Measurements from ENCODE around the gene SLC26A9. TPM values are rescaled to one million over a fixed set of nuclear protein-coding genes. Genes with fewer than 3 reads are reported as not detected.
A peak's percentile ranks its signal among the peaks of the same experiment; 100 is the strongest.

The SLC26A9 gene
- total and polyA plus RNA-seq, 9 of the 15 experiments (the other 6 are each of a cell fraction or from before 2014, with no cell fraction given) = 0.03 TPM; not detected in 8

DNA sequence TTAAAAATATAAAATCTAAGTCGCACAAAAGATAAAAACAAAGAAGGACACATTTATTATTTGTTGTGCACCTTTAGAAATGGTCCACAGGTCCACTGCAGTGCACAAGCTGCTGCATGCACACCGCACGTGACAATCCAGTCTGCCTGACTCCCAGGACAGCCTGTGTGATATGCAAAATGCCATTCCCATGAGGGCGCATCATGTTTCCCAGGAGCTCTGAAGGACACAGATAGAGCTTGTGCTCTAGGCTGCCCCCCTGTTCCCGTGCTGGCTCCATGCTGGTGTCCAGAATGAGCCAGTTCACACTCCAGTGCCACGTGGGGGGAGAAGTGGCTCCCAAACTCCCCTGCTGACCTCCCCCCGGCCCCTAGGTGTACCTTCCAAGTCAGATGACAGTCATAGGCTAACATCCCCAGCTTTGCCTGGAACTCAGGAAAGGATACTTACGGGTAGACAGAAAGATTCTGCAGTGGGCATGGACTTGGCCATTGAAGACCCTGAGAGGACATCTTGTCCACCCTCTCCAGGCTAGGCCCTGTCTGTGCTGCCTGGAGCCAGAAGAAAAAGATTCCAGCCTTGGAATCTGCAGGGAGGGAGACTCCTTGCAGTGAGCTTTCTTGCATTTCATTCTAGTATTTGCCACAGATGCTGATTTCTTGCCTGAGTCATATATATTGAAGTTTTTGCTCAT, 33.6 kb upstream of the SLC26A9 start:
- no peak overlapping the region for H3K4me2 ChIP-seq (ENCODE audit: insufficient read depth, low read length)

More for the DNA sequence above, 33.6 kb upstream of the SLC26A9 start:
- H3K79me2 ChIP-seq (ENCODE audit: control insufficient read depth, insufficient read depth, low read length) = no peaks in the 10 kb centered on the region
- FAIRE-seq (no peak), ATAC-seq (no peak), DNase-seq (ENCODE audit: extremely low read depth in 1 of 4, low spot score in 3 of 4) (no peak)
- intact Hi-C loops (cut with micrococcal nuclease) = loop anchor here (1.0 to 5.0 kb wide), 4 partner anchors 58 to 385 kb away; no protein-coding TSS in a partner anchor
- no peak overlapping the region for H3K4me3 ChIP-seq
- no TSS peak for BruUV-seq (replicated peaks)
- H3K9me1 ChIP-seq (ENCODE audit: control insufficient read depth, insufficient read depth, low read length) = no peaks in the 10 kb centered on the region
- H3K27me3 ChIP-seq (ENCODE audit: control insufficient read depth in 2 of 2, insufficient read depth in 2 of 2, low read length in 2 of 2) = peaks cover 18 to 41% of the 10 kb centered on the region in 2 experiments
- no peak overlapping the region for H2AFZ ChIP-seq (ENCODE audit: low read depth, low read length)
- TF ChIP-seq ZBTB1 (CRISPR knock-in tag; IDR thresholded peaks at IDR 0.05; ENCODE audit: borderline replicate concordance, low read depth) (no peak), ZNF589 (CRISPR knock-in tag; IDR thresholded peaks at IDR 0.05; ENCODE audit: low read depth) (no peak), NUFIP1 (IDR thresholded peaks at IDR 0.05; ENCODE audit: partially characterized antibody) (no peak), BHLHE40 (IDR thresholded peaks at IDR 0.05; ENCODE audit: low read length) (peak; percentile 51)
- TF ChIP-seq, protein P1, sequence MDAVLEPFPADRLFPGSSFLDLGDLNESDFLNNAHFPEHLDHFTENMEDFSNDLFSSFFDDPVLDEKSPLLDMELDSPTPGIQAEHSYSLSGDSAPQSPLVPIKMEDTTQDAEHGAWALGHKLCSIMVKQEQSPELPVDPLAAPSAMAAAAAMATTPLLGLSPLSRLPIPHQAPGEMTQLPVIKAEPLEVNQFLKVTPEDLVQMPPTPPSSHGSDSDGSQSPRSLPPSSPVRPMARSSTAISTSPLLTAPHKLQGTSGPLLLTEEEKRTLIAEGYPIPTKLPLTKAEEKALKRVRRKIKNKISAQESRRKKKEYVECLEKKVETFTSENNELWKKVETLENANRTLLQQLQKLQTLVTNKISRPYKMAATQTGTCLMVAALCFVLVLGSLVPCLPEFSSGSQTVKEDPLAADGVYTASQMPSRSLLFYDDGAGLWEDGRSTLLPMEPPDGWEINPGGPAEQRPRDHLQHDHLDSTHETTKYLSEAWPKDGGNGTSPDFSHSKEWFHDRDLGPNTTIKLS (IDR thresholded peaks at IDR 0.05; ENCODE audit: borderline replicate concordance, low read depth) = no peak
- TF ChIP-seq, protein P2, sequence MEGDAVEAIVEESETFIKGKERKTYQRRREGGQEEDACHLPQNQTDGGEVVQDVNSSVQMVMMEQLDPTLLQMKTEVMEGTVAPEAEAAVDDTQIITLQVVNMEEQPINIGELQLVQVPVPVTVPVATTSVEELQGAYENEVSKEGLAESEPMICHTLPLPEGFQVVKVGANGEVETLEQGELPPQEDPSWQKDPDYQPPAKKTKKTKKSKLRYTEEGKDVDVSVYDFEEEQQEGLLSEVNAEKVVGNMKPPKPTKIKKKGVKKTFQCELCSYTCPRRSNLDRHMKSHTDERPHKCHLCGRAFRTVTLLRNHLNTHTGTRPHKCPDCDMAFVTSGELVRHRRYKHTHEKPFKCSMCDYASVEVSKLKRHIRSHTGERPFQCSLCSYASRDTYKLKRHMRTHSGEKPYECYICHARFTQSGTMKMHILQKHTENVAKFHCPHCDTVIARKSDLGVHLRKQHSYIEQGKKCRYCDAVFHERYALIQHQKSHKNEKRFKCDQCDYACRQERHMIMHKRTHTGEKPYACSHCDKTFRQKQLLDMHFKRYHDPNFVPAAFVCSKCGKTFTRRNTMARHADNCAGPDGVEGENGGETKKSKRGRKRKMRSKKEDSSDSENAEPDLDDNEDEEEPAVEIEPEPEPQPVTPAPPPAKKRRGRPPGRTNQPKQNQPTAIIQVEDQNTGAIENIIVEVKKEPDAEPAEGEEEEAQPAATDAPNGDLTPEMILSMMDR (IDR thresholded peaks at IDR 0.05 in 2 of 3, conservative IDR thresholded peaks at IDR 0.05 in 1 of 3; ENCODE audit: insufficient read depth in 2 of 3, low read depth in 1 of 3, low read length in 3 of 3) = no peak
- TF ChIP-seq, protein P3, sequence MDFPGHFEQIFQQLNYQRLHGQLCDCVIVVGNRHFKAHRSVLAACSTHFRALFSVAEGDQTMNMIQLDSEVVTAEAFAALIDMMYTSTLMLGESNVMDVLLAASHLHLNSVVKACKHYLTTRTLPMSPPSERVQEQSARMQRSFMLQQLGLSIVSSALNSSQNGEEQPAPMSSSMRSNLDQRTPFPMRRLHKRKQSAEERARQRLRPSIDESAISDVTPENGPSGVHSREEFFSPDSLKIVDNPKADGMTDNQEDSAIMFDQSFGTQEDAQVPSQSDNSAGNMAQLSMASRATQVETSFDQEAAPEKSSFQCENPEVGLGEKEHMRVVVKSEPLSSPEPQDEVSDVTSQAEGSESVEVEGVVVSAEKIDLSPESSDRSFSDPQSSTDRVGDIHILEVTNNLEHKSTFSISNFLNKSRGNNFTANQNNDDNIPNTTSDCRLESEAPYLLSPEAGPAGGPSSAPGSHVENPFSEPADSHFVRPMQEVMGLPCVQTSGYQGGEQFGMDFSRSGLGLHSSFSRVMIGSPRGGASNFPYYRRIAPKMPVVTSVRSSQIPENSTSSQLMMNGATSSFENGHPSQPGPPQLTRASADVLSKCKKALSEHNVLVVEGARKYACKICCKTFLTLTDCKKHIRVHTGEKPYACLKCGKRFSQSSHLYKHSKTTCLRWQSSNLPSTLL (IDR thresholded peaks at IDR 0.05) = no peak
- TF ChIP-seq, protein P4, sequence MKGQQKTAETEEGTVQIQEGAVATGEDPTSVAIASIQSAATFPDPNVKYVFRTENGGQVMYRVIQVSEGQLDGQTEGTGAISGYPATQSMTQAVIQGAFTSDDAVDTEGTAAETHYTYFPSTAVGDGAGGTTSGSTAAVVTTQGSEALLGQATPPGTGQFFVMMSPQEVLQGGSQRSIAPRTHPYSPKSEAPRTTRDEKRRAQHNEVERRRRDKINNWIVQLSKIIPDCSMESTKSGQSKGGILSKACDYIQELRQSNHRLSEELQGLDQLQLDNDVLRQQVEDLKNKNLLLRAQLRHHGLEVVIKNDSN (CRISPR knock-in tag; IDR thresholded peaks at IDR 0.05) = no peak
- 0% methylated on average over 8 of the region's 8 CpGs for WGBS (ENCODE audit: insufficient coverage, low coverage, missing lambda C conversion rate)
- no peaks in the 10 kb centered on the region; the same call in 1 of the 2 replicates for H3K9me3 ChIP-seq (replicated peaks; ENCODE audit: control insufficient read depth, insufficient read depth, low read depth, low read length)
- ChIA-PET POLR2A (interaction anchor here (0.7 to 1.7 kb wide), 10 partner anchors 9 to 452 kb away, joined by 3 to 20 read pairs (median 3); no protein-coding TSS in a partner anchor), CTCF (ENCODE audit: low intra/inter-chr PET ratio) (interaction anchor here (0.6 to 5.9 kb wide), 13 partner anchors 33 to 448 kb away, joined by 3 to 114 read pairs (median 3); no protein-coding TSS in a partner anchor)
- peaks cover 0 to 4% of the 10 kb centered on the region in 2 experiments; a peak in 1 of 5 replicates for H3K4me1 ChIP-seq (replicated peaks in 1 of 2; ENCODE audit: control insufficient read depth in 2 of 2, insufficient read depth in 2 of 2, low read length in 2 of 2)
- H3K9ac ChIP-seq (ENCODE audit: insufficient read depth in 1 of 2, low read depth in 2 of 2, low read length in 2 of 2) = no peak overlapping the region
- H3K27ac ChIP-seq (ENCODE audit: extremely low read depth, low read depth, low read length) = no peak overlapping the region
- in situ Hi-C loops (cut with MboI) = no loop called here
- no peaks in the 10 kb centered on the region for H3K36me3 ChIP-seq (ENCODE audit: control insufficient read depth, insufficient read depth, low read length)
- H4K20me1 ChIP-seq (replicated peaks; ENCODE audit: control insufficient read depth, insufficient read depth, low read length) = peaks cover 13% of the 10 kb centered on the region; the same call in 1 of the 2 replicates
